NT2/D1 (cell line): Measurements from ENCODE around the gene CDK15.

Source experiments
- DNase-seq: peaks from one replicate; pipeline ENCODE4 v3.0.0-alpha.2; 2011; ENCODE audit warnings: low read depth, low spot score
- H3K27me3 ChIP-seq: 2 replicates; pipeline ENCODE4 v1.6.0; 2011; ENCODE audit warnings: mild to moderate bottlenecking; ENCODE audit not compliant: insufficient read length, insufficient read depth
- H3K36me3 ChIP-seq: 2 replicates; pipeline ENCODE4 v1.6.1; 2011; ENCODE audit warnings: mild to moderate bottlenecking, low read length, mixed read lengths; ENCODE audit not compliant: insufficient read depth, insufficient read length
- H3K4me1 ChIP-seq: 2 replicates; pipeline ENCODE4 v1.5.1; 2011; ENCODE audit not compliant: insufficient read depth, insufficient read length
- H3K4me3 ChIP-seq: 2 replicates; pipeline ENCODE4 v1.5.1; 2011; ENCODE audit warnings: low read depth; ENCODE audit not compliant: insufficient read length
- H3K9ac ChIP-seq: 2 replicates; pipeline ENCODE4 v1.6.0; 2011; ENCODE audit warnings: low read depth; ENCODE audit not compliant: insufficient read length
- H3K9me3 ChIP-seq: 2 replicates; pipeline ENCODE4 v1.5.1; 2011; ENCODE audit warnings: mild to moderate bottlenecking, low read length; ENCODE audit not compliant: insufficient read depth
- SUZ12 ChIP-seq: IDR thresholded peaks from 2 replicates; pipeline ENCODE4 v1.6.1; 2011; ENCODE audit not compliant: insufficient read length, insufficient read depth; ENCODE audit errors: extremely low read depth
- YY1 ChIP-seq: IDR thresholded peaks from 2 replicates; pipeline ENCODE4 v1.6.1; 2011; ENCODE audit not compliant: insufficient read length, insufficient read depth
- ZNF274 ChIP-seq: IDR thresholded peaks from 2 replicates; pipeline ENCODE4 v1.6.1; 2011; ENCODE audit warnings: mild to moderate bottlenecking, low read depth, low read length

The CDK15 gene

DNA sequence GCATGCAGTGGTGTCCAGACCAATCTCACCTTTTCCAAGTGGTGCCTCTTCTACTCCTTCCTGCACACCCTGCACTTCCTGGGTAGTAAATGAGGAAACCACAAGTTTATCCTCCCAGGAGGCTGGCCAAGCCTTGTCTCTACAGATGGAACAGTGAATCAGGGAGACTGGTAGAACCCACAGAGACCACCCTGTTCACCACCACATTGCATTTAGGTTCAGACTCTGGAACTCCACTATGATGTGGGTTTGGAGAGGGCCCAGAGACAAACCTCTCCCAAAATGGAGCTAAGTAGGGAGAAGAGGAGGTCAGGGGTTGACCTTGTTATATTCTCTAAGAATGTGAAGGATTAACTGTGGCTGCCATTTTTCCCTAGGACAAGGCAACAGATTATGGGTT, 124.5 kb downstream of the CDK15 start:
- TF ChIP-seq YY1 (no peak), ZNF274 (no peak), SUZ12 (no peak)
- no peak overlapping the region for H3K9ac ChIP-seq
- peaks cover 5% of the 10 kb centered on the region; the same call in 1 of the 2 replicates for H3K9me3 ChIP-seq
- no peaks in the 10 kb centered on the region for H3K36me3 ChIP-seq
- H3K4me3 ChIP-seq, result no peak overlapping the region
- peaks cover 3% of the 10 kb centered on the region for H3K27me3 ChIP-seq
- peaks cover 5% of the 10 kb centered on the region for H3K4me1 ChIP-seq
- no peak for DNase-seq

DNA sequence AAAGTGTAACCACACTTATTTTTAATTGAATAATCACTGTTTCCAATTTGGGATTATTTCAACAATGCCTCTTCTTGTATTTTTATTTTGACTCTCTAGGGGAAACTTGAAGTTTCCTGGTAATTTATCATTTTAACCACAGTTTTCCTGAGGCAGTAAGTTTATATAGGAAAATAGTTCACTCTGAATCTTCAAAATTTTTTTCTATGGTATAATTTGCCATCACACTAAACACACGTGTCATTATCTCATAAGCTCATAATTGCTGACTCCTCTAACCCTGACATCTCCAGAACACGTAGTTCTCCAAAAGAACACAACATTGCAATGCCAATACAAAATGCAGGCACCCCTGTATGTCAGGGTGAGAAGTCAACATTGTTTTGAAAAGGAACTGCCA, 125.1 kb downstream of the CDK15 start:
- no peaks in the 10 kb centered on the region for H3K36me3 ChIP-seq
- peaks cover 8% of the 10 kb centered on the region; the same call in 1 of the 2 replicates for H3K9me3 ChIP-seq
- H3K4me3 ChIP-seq, result no peak overlapping the region
- DNase-seq, result no peak
- peaks cover 5% of the 10 kb centered on the region for H3K4me1 ChIP-seq
- TF ChIP-seq ZNF274, result no peak
- no peak for TF ChIP-seq SUZ12
- TF ChIP-seq YY1, result no peak
- peaks cover 3% of the 10 kb centered on the region for H3K27me3 ChIP-seq
- no peak overlapping the region for H3K9ac ChIP-seq

DNA sequence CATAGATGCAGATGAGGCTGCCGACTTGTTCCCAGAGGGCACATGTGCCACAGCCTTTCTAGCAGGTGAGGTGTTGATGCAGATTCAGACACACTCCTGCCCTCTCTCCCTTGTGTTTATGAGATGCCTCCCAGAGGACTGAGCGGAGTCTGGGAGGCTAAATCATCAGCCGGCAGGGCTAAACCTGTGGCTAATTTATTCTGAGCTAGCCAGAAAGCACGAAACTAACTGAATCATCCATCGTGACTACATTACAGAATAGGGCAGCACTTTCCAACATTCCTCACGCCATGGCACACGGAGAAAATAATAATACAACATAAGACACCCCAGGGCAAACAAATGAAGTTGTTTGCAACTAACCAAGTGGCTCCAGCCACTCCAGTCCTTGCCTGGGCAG, 125.6 kb downstream of the CDK15 start:
- no peak for DNase-seq
- no peak overlapping the region for H3K4me3 ChIP-seq
- TF ChIP-seq SUZ12 (no peak), YY1 (no peak), ZNF274 (no peak)
- peaks cover 8% of the 10 kb centered on the region; the same call in 1 of the 2 replicates for H3K9me3 ChIP-seq
- no peak overlapping the region for H3K9ac ChIP-seq
- H3K36me3 ChIP-seq, result no peaks in the 10 kb centered on the region
- peaks cover 3% of the 10 kb centered on the region for H3K27me3 ChIP-seq
- H3K4me1 ChIP-seq, result peaks cover 5% of the 10 kb centered on the region

DNA sequence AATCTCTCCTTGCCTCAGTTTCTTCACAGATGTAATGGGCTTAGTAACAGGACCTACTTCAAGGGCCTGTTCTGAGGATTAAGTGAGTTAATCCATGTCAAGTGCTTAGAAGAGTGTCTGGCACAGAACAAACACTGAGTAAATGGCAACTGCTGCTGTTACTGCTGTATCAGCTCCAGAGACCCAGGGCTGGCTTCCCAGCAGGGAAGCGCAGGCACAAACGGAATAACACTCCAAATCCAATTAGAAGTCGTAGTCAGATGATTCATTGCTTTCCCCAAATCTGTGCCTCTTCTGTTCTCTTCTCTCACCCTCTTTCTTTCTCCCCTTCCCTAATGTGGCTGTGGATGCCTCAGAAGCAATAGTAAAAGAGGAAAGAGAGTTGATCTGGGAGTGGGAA, 126.2 kb downstream of the CDK15 start:
- DNase-seq, result no peak
- no peak overlapping the region for H3K9ac ChIP-seq
- H3K27me3 ChIP-seq, result peaks cover 3% of the 10 kb centered on the region
- no peak for TF ChIP-seq SUZ12
- no peak for TF ChIP-seq YY1
- no peak for TF ChIP-seq ZNF274
- no peaks in the 10 kb centered on the region for H3K36me3 ChIP-seq
- peaks cover 5% of the 10 kb centered on the region for H3K4me1 ChIP-seq
- no peak overlapping the region for H3K4me3 ChIP-seq
- peaks cover 8% of the 10 kb centered on the region; the same call in 1 of the 2 replicates for H3K9me3 ChIP-seq

DNA sequence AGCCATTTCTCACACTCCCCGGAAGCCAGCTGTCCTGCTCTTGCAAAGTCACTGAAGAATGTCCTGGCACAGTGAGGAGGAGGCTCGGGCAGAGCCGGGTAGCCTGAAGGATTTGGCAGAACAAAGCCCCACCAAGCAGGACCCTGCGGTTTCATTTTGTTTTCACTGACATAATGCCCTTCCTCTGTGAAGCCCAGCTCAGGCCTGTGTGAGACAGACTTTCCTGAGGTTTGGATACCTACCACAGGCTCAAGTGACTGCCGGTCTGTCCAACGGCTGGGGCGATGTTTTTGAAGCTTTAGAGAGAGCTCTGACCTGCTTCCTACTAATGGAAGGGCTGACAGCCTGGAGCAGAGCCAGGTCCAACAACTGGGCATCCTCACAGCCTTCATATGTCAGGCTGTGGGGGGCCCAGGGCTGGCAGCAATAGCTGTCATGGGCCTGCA, 127.5 kb downstream of the CDK15 start:
- no peaks in the 10 kb centered on the region for H3K36me3 ChIP-seq
- TF ChIP-seq YY1 (no peak), ZNF274 (no peak), SUZ12 (no peak)
- peaks cover 8% of the 10 kb centered on the region; the same call in 1 of the 2 replicates for H3K9me3 ChIP-seq
- no peak for DNase-seq
- peaks cover 3% of the 10 kb centered on the region for H3K4me1 ChIP-seq
- H3K9ac ChIP-seq, result no peak overlapping the region
- peaks cover 3% of the 10 kb centered on the region for H3K27me3 ChIP-seq
- H3K4me3 ChIP-seq, result no peak overlapping the region

DNA sequence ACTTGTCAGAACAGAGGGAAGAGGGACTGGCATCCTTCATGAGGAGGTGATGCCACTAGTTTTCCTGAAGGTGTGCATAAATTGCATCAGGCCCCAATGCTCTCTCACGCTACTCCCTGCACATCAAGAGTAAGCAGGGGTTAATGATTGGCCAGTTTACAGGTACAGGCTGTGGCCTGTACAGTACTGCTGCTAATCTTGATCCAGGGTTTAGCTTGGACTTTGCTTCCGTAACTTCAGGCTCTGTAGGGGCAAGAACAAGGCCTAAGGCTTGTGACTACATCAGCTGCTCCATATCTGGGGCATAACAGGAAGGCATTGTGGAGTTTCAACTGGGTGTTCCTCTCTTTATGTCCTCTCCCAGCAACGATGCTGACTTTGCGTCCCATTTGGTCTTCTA, 130.5 kb downstream of the CDK15 start:
- Histone ChIP-seq H3K36me3 (no peaks in the 10 kb centered on the region), H3K4me1 (peaks cover 8% of the 10 kb centered on the region), H3K4me3 (no peak overlapping the region), H3K9me3 (peaks cover 8% of the 10 kb centered on the region; the same call in 1 of the 2 replicates), H3K27me3 (no peaks in the 10 kb centered on the region), H3K9ac (no peak overlapping the region)
- DNase-seq, result no peak
- TF ChIP-seq ZNF274 (no peak), SUZ12 (no peak), YY1 (no peak)

DNA sequence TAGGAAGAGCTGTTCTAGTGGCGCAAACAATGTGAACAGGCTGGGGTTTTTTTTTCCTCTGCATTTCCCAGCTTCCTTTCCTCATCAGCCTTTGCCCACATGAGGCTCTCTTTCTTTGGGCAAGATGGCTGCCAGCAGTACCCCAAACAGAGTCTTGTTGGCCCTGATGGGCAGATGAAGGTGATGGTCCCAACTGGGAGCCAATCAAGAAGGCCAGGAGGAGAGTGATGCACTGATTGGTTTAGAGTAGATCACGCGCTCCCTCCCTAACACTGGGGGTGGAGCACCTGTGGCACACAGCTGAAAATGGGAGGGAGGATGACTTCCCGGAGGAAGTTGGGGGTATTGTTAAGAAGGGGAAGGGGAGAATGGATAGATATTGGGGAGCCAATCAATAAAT, 131.0 kb downstream of the CDK15 start:
- Histone ChIP-seq H3K9ac (no peak overlapping the region), H3K27me3 (no peaks in the 10 kb centered on the region), H3K4me1 (peaks cover 8% of the 10 kb centered on the region), H3K4me3 (no peak overlapping the region), H3K36me3 (no peaks in the 10 kb centered on the region), H3K9me3 (peaks cover 8% of the 10 kb centered on the region; the same call in 1 of the 2 replicates)
- TF ChIP-seq YY1 (no peak), SUZ12 (no peak), ZNF274 (no peak)
- DNase-seq, result no peak
